K562 (cell line): Measurements from ENCODE around the gene RELL1.

Experiments
- ARID2 ChIP-seq: fragments of 450-650 bp; IDR thresholded peaks from 2 replicates; pipeline ENCODE4 v1.6.1; 2017; ENCODE audit warnings: antibody characterized with exemption, mild to moderate bottlenecking
- BRD9 ChIP-seq: fragments of 450-650 bp; IDR thresholded peaks from 2 replicates; pipeline ENCODE4 v1.6.1; 2018; ENCODE audit warnings: low read depth; ENCODE audit not compliant: partially characterized antibody
- ETV6 ChIP-seq, 3 experiments: fragments of 150-350 bp in 1 of 3; sonication (generic) in 1 of 3; formaldehyde crosslinking in 1 of 3; IDR thresholded peaks; 2 replicates each; pipeline versions ENCODE4 v1.6.1 to v1.8.0; 2014 to 2022; ENCODE audit warnings: borderline replicate concordance in 2 of 3, low read depth in 2 of 3, antibody characterized with exemption in 1 of 3, low read length in 1 of 3, mild to moderate bottlenecking in 1 of 3, missing genetic modification reagents in 1 of 3
- RAD21 ChIP-seq, 2 experiments: fragments of 250-450 bp in 1 of 2; fragments of 450-650 bp in 1 of 2; sonication (Bioruptor Pico) in 1 of 2; formaldehyde crosslinking in 1 of 2; IDR thresholded peaks in 1 of 2; conservative IDR thresholded peaks in 1 of 2; 2 replicates each; pipeline versions ENCODE4 v1.4.0 to v1.8.0; 2020 to 2022; ENCODE audit warnings: mild to moderate bottlenecking in 2 of 2, moderate library complexity in 1 of 2
- SMC3 ChIP-seq: conservative IDR thresholded peaks from 2 replicates; pipeline ENCODE4 v1.6.1; 2011; ENCODE audit warnings: low read depth, low read length, improper control_type of control experiment; ENCODE audit not compliant: insufficient read depth
- TFAP4 ChIP-seq: sonication (generic); formaldehyde crosslinking; IDR thresholded peaks from 2 replicates; pipeline ENCODE4 v1.8.0; 2022; ENCODE audit warnings: missing genetic modification reagents, mild to moderate bottlenecking, moderate library complexity, borderline replicate concordance

GRCh38 chr4:37663552-37663951 lies 22.6 kb downstream of the RELL1 start:
- TF ChIP-seq TFAP4 (CRISPR knock-in tag) (no peak), SMC3 (no peak), BRD9 (no peak), ARID2 (no peak), RAD21 (CRISPR knock-in tag; conservative IDR thresholded peaks at IDR 0.05 in 1 of 2, IDR thresholded peaks at IDR 0.05 in 1 of 2) (no peak), ETV6 (IDR thresholded peaks at IDR 0.05; ENCODE audit: borderline replicate concordance in 1 of 2, low read depth in 2 of 2, low read length in 1 of 2) (no peak), ETV6 (CRISPR knock-in tag; IDR thresholded peaks at IDR 0.05; ENCODE audit: borderline replicate concordance) (no peak)
